NCI-H2171 (cell line): Measurements from ENCODE around the gene TMEM120A.

Experiments
- DNase-seq: peaks from one replicate; lab custom pipeline; 2025; lab: John Stamatoyannopoulos, UW

The TMEM120A gene

GRCh38 chr7:75995052-75995471 lies 667 bp upstream of the TMEM120A start:
- no peak for DNase-seq

- DNase-seq: no peak
These were observed 557 bp downstream of the TMEM120A start for GRCh38 chr7:75993689-75994387.

- DNase-seq: no peak
These were observed 2.2 kb downstream of the TMEM120A start for GRCh38 chr7:75992083-75992755.

- DNase-seq: no peak
These were observed 2.8 kb downstream of the TMEM120A start for GRCh38 chr7:75991531-75992082.

GRCh38 chr7:75989500-75990388 lies 4.7 kb downstream of the TMEM120A start:
- no peak for DNase-seq

- DNase-seq: no peak
These were observed 5.6 kb downstream of the TMEM120A start for GRCh38 chr7:75988568-75989499.

GRCh38 chr7:75987805-75988567 lies 6.4 kb downstream of the TMEM120A start:
- no peak for DNase-seq

- DNase-seq: no peak
These were observed 7.2 kb downstream of the TMEM120A start for GRCh38 chr7:75987026-75987804.

- no peak for DNase-seq
These were observed 8.1 kb downstream of the TMEM120A start for GRCh38 chr7:75986147-75986781.

GRCh38 chr7:75985518-75986146 lies 8.8 kb downstream of the TMEM120A start:
- DNase-seq: no peak

GRCh38 chr7:75985009-75985517 lies 9.3 kb downstream of the TMEM120A start:
- no peak for DNase-seq

- no peak for DNase-seq
These were observed 10.0 kb downstream of the TMEM120A start for GRCh38 chr7:75984130-75985008.

GRCh38 chr7:75983471-75984129 lies 10.8 kb downstream of the TMEM120A start:
- DNase-seq: no peak

GRCh38 chr7:75982306-75983064 lies 11.9 kb downstream of the TMEM120A start:
- DNase-seq: no peak

GRCh38 chr7:75981453-75982305 lies 12.7 kb downstream of the TMEM120A start:
- DNase-seq: no peak

GRCh38 chr7:75981203-75981452 lies 13.3 kb downstream of the TMEM120A start:
- DNase-seq: no peak
